B cell (primary cell): ENCODE results near the gene KIF26B. TPM values are rescaled to one million over a fixed set of nuclear protein-coding genes. Genes with fewer than 3 reads are reported as not detected.

Experiments
- ATAC-seq: fragments of 200-7000 bp; cut with Tn5 transposase; one replicate; pipeline ENCODE4 v1.10.0; 2021; ENCODE audit warnings: low read depth, mild to moderate bottlenecking, moderate number of reproducible peaks, moderate library complexity
- CTCF ChIA-PET: fragments of 350-600 bp; sonication (Branson Sonifier 250); formaldehyde crosslinking; loops from one replicate; lab custom pipeline; 2021; ENCODE audit warnings: antibody characterized with exemption, inconsistent platforms; lab: Charles Lee
- POLR2A ChIA-PET: fragments of 350-600 bp; sonication (Branson Sonifier 250); formaldehyde crosslinking; loops from one replicate; lab custom pipeline; 2021; ENCODE audit warnings: antibody characterized with exemption; lab: Charles Lee
- DNase-seq: peaks from one replicate; pipeline ENCODE4 v3.0.0; 2013
- H2AFZ ChIP-seq: 2 replicates; pipeline ENCODE4 v1.6.1; 2012; ENCODE audit warnings: mild to moderate bottlenecking, low read depth, low read length; ENCODE audit not compliant: insufficient read depth, poor library complexity, severe bottlenecking
- H3K27ac ChIP-seq, 2 donors: 1 replicate in 1 of 2; 2 replicates in 1 of 2; pipeline ENCODE4 v1.5.1; 2012 to 2013; ENCODE audit warnings: low read length in 2 of 2, mild to moderate bottlenecking in 2 of 2, moderate library complexity in 1 of 2
- H3K27me3 ChIP-seq, 4 experiments: fragments of 200-600 bp in 1 of 4; sonication (generic) in 1 of 4; replicated peaks in 1 of 4; 1 replicate in 2 of 4; 2 replicates in 2 of 4; pipeline versions ENCODE4 v1.6.1 to v1.7.0; 2013 to 2016; ENCODE audit warnings: low read length in 3 of 4, mild to moderate bottlenecking in 2 of 4, mixed read lengths in 1 of 4, moderate library complexity in 1 of 4; ENCODE audit not compliant: insufficient read depth in 4 of 4, control insufficient read depth in 3 of 4; ENCODE audit errors: control extremely low read depth in 1 of 4
- H3K36me3 ChIP-seq, 2 experiments: replicated peaks in 1 of 2; 1 replicate in 1 of 2; 2 replicates in 1 of 2; pipeline versions ENCODE4 v1.6.1 to v1.7.1; 2013; ENCODE audit warnings: low read length in 1 of 2; ENCODE audit not compliant: insufficient read depth in 2 of 2, control insufficient read depth in 1 of 2; ENCODE audit errors: control extremely low read depth in 1 of 2, extremely low read depth in 1 of 2
- H3K4me1 ChIP-seq, 2 donors: fragments of 200-600 bp in 1 of 2; sonication (generic) in 1 of 2; 1 replicate in 1 of 2; 2 replicates in 1 of 2; pipeline versions ENCODE4 v1.5.1 to v1.6.1; 2013 to 2017; ENCODE audit warnings: low read length in 2 of 2; ENCODE audit not compliant: control insufficient read depth in 2 of 2, insufficient read depth in 2 of 2
- H3K4me2 ChIP-seq: replicated peaks from 2 replicates; pipeline ENCODE3; 2012; ENCODE audit warnings: mild to moderate bottlenecking, low read depth, low read length; ENCODE audit not compliant: poor library complexity, severe bottlenecking
- H3K4me3 ChIP-seq, 5 experiments: fragments of 200-600 bp in 1 of 5; sonication (generic) in 1 of 5; 1 replicate in 3 of 5; 2 replicates in 2 of 5; pipeline versions ENCODE4 v1.5.1 to v1.7.0; 2011 to 2016; ENCODE audit warnings: low read length in 4 of 5, mild to moderate bottlenecking in 4 of 5, low read depth in 2 of 5, control low read depth in 1 of 5, moderate library complexity in 1 of 5; ENCODE audit not compliant: insufficient read depth in 1 of 5; ENCODE audit errors: control extremely low read depth in 1 of 5, extremely low read depth in 1 of 5
- H3K79me2 ChIP-seq: fragments of 200-600 bp; sonication (generic); one replicate; pipeline ENCODE4 v1.6.0; 2016; ENCODE audit warnings: low read length; ENCODE audit not compliant: control insufficient read depth, insufficient read depth
- H3K9ac ChIP-seq: fragments of 200-600 bp; sonication (generic); 2 replicates; pipeline ENCODE4 v1.6.1; 2017; ENCODE audit warnings: mild to moderate bottlenecking, low read length, moderate library complexity
- H3K9me3 ChIP-seq, 3 donors: one replicate each; pipeline versions ENCODE4 v1.6.1 to v1.7.1; 2013; ENCODE audit warnings: low read length in 2 of 3; ENCODE audit not compliant: control insufficient read depth in 2 of 3, insufficient read depth in 1 of 3; ENCODE audit errors: control extremely low read depth in 1 of 3
- H4K20me1 ChIP-seq: 2 replicates; pipeline ENCODE4 v1.6.0; 2012; ENCODE audit warnings: mild to moderate bottlenecking, low read length; ENCODE audit not compliant: insufficient read depth, control insufficient read depth, poor library complexity, severe bottlenecking
- H3K27ac Mint-ChIP-seq: one replicate; pipeline ENCODE4 v1.8.0; 2021; ENCODE audit warnings: mixed read lengths
- H3K27me3 Mint-ChIP-seq: one replicate; pipeline ENCODE4 v1.8.0; 2021; ENCODE audit warnings: mixed read lengths
- H3K4me1 Mint-ChIP-seq: one replicate; pipeline ENCODE4 v1.8.0; 2021; ENCODE audit warnings: mixed read lengths
- H3K4me3 Mint-ChIP-seq: one replicate; pipeline ENCODE4 v1.8.0; 2021; ENCODE audit warnings: mixed read lengths
- H3K9me3 Mint-ChIP-seq: one replicate; pipeline ENCODE4 v1.8.0; 2022; ENCODE audit warnings: mixed read lengths; ENCODE audit not compliant: insufficient read depth
- CTCF ChIP-seq: fragments of 200-600 bp; IDR thresholded peaks from one replicate; pipeline ENCODE4 v1.8.0; 2022; ENCODE audit warnings: antibody characterized with exemption, mild to moderate bottlenecking
- EZH2 ChIP-seq: IDR thresholded peaks from 2 replicates; pipeline ENCODE4 v1.6.1; 2012; ENCODE audit warnings: borderline replicate concordance, low read depth, mild to moderate bottlenecking, moderate library complexity, low read length; ENCODE audit not compliant: insufficient read depth, poor library complexity, severe bottlenecking
- WGBS: methylation state at CpG from one replicate; pipeline ENCODE4 v1.1.5; 2013; ENCODE audit warnings: missing lambda C conversion rate; ENCODE audit not compliant: insufficient coverage; 5-methylcytosine and 5-hydroxymethylcytosine counted together
- intact Hi-C: fragments of 100-400 bp; cut with micrococcal nuclease; formaldehyde crosslinking; loops from one replicate; pipeline ENCODE4 v1.10.0; 2022
- polyA plus RNA-seq: library from polyadenylated mRNA; depleted of rRNA; stranded (reverse); fragments of >200 nt; gene quantifications from 2 replicates; pipeline ENCODE4 v1.2.3, GENCODE V29; 2012
- total RNA-seq, 2 donors: library from RNA; stranded (reverse); fragments of 120-200 nt in 1 of 2; gene quantifications; 1 replicate in 1 of 2; 2 replicates in 1 of 2; pipeline versions ENCODE4 v1.2.3 to v1.2.4, GENCODE V29; 2013 to 2022

The KIF26B gene
- total and polyA plus RNA-seq, 2 donors (not counting 1 experiment from before 2014, with no cell fraction given) = 0.62 TPM; not detected in 1

DNA sequence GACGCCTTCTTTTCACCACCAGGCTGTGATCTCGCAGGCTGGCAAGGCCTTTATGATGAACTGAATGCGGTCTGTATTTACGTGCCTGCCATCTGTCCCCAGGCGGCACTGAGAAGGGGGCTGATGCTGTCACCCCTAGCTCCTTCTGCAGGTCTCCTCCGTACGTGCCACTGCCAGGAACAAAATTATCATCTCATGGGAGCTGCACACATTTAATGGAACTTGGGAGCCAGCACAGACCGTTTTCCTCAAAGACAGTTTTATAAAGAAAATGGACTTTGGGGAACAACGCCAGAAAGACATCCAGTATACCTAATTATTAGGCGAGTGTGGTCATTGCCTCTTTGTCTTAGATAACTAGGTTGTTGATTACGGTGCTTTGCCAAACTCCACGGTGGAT is 434.5 kb downstream of the KIF26B start:
- no peak overlapping the region for H3K4me3 Mint-ChIP-seq
- POLR2A ChIA-PET = no interaction called here
- WGBS = 95% methylated on average over 10 of the region's 12 CpGs

GRCh38 chr1:245589906-245590305 is 435.1 kb downstream of the KIF26B start:
- ChIA-PET POLR2A (no interaction called here), CTCF (interaction anchor here (1.0 kb wide), 1 partner anchor 9 kb away, joined by 4 read pairs; no protein-coding TSS in a partner anchor)
- no peak for ATAC-seq
- H4K20me1 ChIP-seq = no peaks in the 10 kb centered on the region
- WGBS = 92% methylated on average over 23 of the region's 26 CpGs
- Mint-ChIP-seq H3K27me3 (peaks cover 3% of the 10 kb centered on the region), H3K4me3 (no peak overlapping the region), H3K27ac (no peak overlapping the region), H3K4me1 (no peaks in the 10 kb centered on the region), H3K9me3 (no peaks in the 10 kb centered on the region)
- intact Hi-C loops = no loop called here
- H3K79me2 ChIP-seq = no peaks in the 10 kb centered on the region
- no peaks in the 10 kb centered on the region for H3K9me3 ChIP-seq
- H3K4me2 ChIP-seq = no peak overlapping the region
- H3K27me3 ChIP-seq = no peaks in the 10 kb centered on the region
- TF ChIP-seq CTCF (no peak), EZH2 (no peak)
- H3K9ac ChIP-seq = no peak overlapping the region
- H3K4me1 ChIP-seq = no peaks in the 10 kb centered on the region
- H3K27ac ChIP-seq = no peak overlapping the region
- no peak overlapping the region for H3K4me3 ChIP-seq
- DNase-seq = no peak
- no peak overlapping the region for H2AFZ ChIP-seq
- H3K36me3 ChIP-seq = no peaks in the 10 kb centered on the region

More for the DNA sequence above, 434.5 kb downstream of the KIF26B start:
- no peaks in the 10 kb centered on the region for H3K4me1 ChIP-seq
- ATAC-seq = no peak
- H3K27me3 ChIP-seq = no peaks in the 10 kb centered on the region
- H4K20me1 ChIP-seq = no peaks in the 10 kb centered on the region
- H2AFZ ChIP-seq = no peak overlapping the region
- no peak for TF ChIP-seq EZH2
- no peak for TF ChIP-seq CTCF
- Mint-ChIP-seq H3K27me3 (no peaks in the 10 kb centered on the region), H3K9me3 (no peaks in the 10 kb centered on the region), H3K4me1 (no peaks in the 10 kb centered on the region), H3K27ac (no peak overlapping the region)
- H3K36me3 ChIP-seq = no peaks in the 10 kb centered on the region
- no peaks in the 10 kb centered on the region for H3K9me3 ChIP-seq
- H3K4me3 ChIP-seq = no peak overlapping the region
- CTCF ChIA-PET = interaction anchor here (1.0 kb wide), 1 partner anchor 8 kb away, joined by 4 read pairs; no protein-coding TSS in a partner anchor
- no peak overlapping the region for H3K9ac ChIP-seq
- intact Hi-C loops = no loop called here
- no peak overlapping the region for H3K27ac ChIP-seq
- DNase-seq = no peak
- no peak overlapping the region for H3K4me2 ChIP-seq
- no peaks in the 10 kb centered on the region for H3K79me2 ChIP-seq
